Posterior vena cava (tissue), 2 donors: ENCODE measurements around the gene TMEM178B. TPM values are rescaled to one million over a fixed set of nuclear protein-coding genes. Genes with fewer than 3 reads are reported as not detected.

Source experiments
- DNase-seq: peaks from one replicate; pipeline ENCODE4 v3.0.0-alpha.2; 2020; ENCODE audit warnings: low spot score
- intact Hi-C, 2 donors: fragments of 100-400 bp; cut with DNase I; formaldehyde crosslinking; loops; one replicate each; pipeline versions ENCODE4 v1.14.1 to v1.14.2; 2022 to 2023
- total RNA-seq, 2 donors: library from RNA; stranded (reverse); fragmentation: NEBNext Ultra II Directional; extraction: Animal tissue kit (Norgen Biotek cat#: 25700); gene quantifications; one replicate each; pipeline ENCODE4 v1.2.1, GENCODE V29; 2021
- donor health status: DM: yes; HTN: yes; CAD: no.
- donor health status: DM: yes; HTN: yes; CAD: no.

TMEM178B gene
- total RNA-seq, 2 donors from 2014 or later = 1.00 to 1.2 TPM

GRCh38 chr7:141281311-141281710 is 207.4 kb downstream of the TMEM178B start:
- DNase-seq = no peak
- intact Hi-C loops = no loop called here

- intact Hi-C loops = no loop called here
- no peak for DNase-seq
These were observed 212.7 kb downstream of the TMEM178B start for GRCh38 chr7:141286522-141286921.

GRCh38 chr7:141287936-141288335 is 214.1 kb downstream of the TMEM178B start:
- intact Hi-C loops = no loop called here
- no peak for DNase-seq

GRCh38 chr7:141288626-141289025 is 214.8 kb downstream of the TMEM178B start:
- intact Hi-C loops = no loop called here

GRCh38 chr7:141290365-141290764 is 216.5 kb downstream of the TMEM178B start:
- no peak for DNase-seq

More at GRCh38 chr7:141288626-141289025, 214.8 kb downstream of the TMEM178B start:
- no peak for DNase-seq

GRCh38 chr7:141290973-141291372 is 217.1 kb downstream of the TMEM178B start:
- no peak for DNase-seq
- intact Hi-C loops = no loop called here

More at GRCh38 chr7:141290365-141290764, 216.5 kb downstream of the TMEM178B start:
- intact Hi-C loops = no loop called here

- no peak for DNase-seq
- intact Hi-C loops = no loop called here
These were observed 217.7 kb downstream of the TMEM178B start for GRCh38 chr7:141291541-141291940.

- DNase-seq = no peak
- intact Hi-C loops = no loop called here
These were observed 220.4 kb downstream of the TMEM178B start for GRCh38 chr7:141294143-141294829.

- DNase-seq = no peak
- intact Hi-C loops = no loop called here
These were observed 221.6 kb downstream of the TMEM178B start for GRCh38 chr7:141295367-141295895.

GRCh38 chr7:141300816-141301215 is 227.0 kb downstream of the TMEM178B start:
- no peak for DNase-seq
- intact Hi-C loops = no loop called here

GRCh38 chr7:141301544-141301943 is 227.7 kb downstream of the TMEM178B start:
- intact Hi-C loops = no loop called here
- DNase-seq = no peak

- intact Hi-C loops = no loop called here
- DNase-seq = no peak
These were observed 228.8 kb downstream of the TMEM178B start for GRCh38 chr7:141302617-141303016.

GRCh38 chr7:141304291-141304690 is 230.4 kb downstream of the TMEM178B start:
- no peak for DNase-seq
- intact Hi-C loops = no loop called here

GRCh38 chr7:141306081-141306480 is 232.2 kb downstream of the TMEM178B start:
- DNase-seq = no peak
- intact Hi-C loops = no loop called here

- intact Hi-C loops = no loop called here
- DNase-seq = no peak
These were observed 238.5 kb downstream of the TMEM178B start for GRCh38 chr7:141312395-141312794.

GRCh38 chr7:141312828-141313521 is 239.1 kb downstream of the TMEM178B start:
- no peak for DNase-seq
- intact Hi-C loops = no loop called here

- intact Hi-C loops = no loop called here
- no peak for DNase-seq
These were observed 240.0 kb downstream of the TMEM178B start for GRCh38 chr7:141313896-141314295.

GRCh38 chr7:141317033-141317585 is 243.2 kb downstream of the TMEM178B start:
- intact Hi-C loops = no loop called here

GRCh38 chr7:141320287-141320686 is 246.4 kb downstream of the TMEM178B start:
- DNase-seq = no peak
- intact Hi-C loops = no loop called here

More at GRCh38 chr7:141317033-141317585, 243.2 kb downstream of the TMEM178B start:
- no peak for DNase-seq

GRCh38 chr7:141322383-141322782 is 248.5 kb downstream of the TMEM178B start:
- DNase-seq = no peak
- intact Hi-C loops = no loop called here
